ENCODE results near the gene DDI1. TPM values are rescaled to one million over a fixed set of nuclear protein-coding genes. Genes with fewer than 3 reads are reported as not detected.

Gene DDI1
- total RNA-seq, 1 donor from 2014 or later, result not detected

GRCh38 chr11:104075706-104076105, 39.3 kb downstream of the DDI1 start:
- DNase-seq (ENCODE audit: low spot score in 2 of 2), result no peak
- no peak for FAIRE-seq

GRCh38 chr11:104076455-104076854, 40.0 kb downstream of the DDI1 start:
- FAIRE-seq (no peak), DNase-seq (ENCODE audit: low spot score in 2 of 2) (no peak)

GRCh38 chr11:104078245-104078644, 41.8 kb downstream of the DDI1 start:
- DNase-seq (ENCODE audit: low spot score in 2 of 2) (no peak), FAIRE-seq (no peak)

DNA sequence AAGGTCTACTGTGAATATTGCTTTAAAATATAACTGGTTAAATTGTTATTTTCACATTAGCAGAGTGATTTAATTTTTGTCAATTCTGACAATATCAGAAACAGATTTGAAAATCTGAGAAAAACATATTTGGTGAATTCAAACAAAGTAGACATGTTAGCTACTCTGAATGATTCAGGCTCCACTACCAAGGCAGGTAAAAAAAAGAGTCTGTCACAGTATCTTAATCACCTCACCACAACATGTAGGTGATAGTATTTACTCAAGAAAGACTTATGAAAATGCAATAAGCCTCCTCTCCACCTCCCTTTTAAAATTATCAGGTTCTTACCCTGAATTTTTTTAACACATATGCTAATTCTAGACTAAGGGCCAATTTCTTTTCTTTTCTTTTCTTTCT, 42.6 kb downstream of the DDI1 start:
- FAIRE-seq (no peak), DNase-seq (ENCODE audit: low spot score in 2 of 2) (no peak)

DNA sequence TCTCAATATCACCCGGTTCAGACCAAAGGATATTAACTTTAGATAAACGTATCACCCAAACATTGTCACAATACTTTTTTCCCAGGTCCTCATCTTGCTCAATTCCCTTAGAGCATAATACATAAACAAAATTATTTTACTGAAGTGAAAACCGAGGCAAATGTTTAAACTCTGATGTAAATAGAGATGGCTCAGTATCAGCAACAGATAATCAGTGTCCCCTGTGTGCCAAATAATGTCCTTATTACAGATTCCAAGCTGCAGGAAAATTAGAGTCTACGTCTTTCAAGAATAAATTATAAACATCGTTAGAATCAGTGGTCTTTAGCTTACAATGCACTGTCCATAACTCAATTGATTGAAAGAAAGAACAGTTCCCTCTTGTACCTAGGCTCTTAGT, 50.2 kb downstream of the DDI1 start:
- FAIRE-seq (no peak), DNase-seq (ENCODE audit: low spot score in 2 of 2) (no peak)

Other genes starting within 250 kb of the DDI1 start
- 7.3 TPM for gene PDGFD, start 127.5 kb downstream of the DDI1 start, total RNA-seq